HG03442 (cell line): ENCODE data around the gene ATG16L2.
A peak's percentile ranks its signal among the peaks of the same experiment; 100 is the strongest.

ENCODE experiments used
- ATAC-seq: cut with Tn5 transposase; IDR thresholded peaks from one replicate; pipeline ENCODE4 v1.9.1; 2021; ENCODE audit warnings: mild to moderate bottlenecking, moderate library complexity; ENCODE audit not compliant: unreplicated experiment

Gene ATG16L2, protein sequence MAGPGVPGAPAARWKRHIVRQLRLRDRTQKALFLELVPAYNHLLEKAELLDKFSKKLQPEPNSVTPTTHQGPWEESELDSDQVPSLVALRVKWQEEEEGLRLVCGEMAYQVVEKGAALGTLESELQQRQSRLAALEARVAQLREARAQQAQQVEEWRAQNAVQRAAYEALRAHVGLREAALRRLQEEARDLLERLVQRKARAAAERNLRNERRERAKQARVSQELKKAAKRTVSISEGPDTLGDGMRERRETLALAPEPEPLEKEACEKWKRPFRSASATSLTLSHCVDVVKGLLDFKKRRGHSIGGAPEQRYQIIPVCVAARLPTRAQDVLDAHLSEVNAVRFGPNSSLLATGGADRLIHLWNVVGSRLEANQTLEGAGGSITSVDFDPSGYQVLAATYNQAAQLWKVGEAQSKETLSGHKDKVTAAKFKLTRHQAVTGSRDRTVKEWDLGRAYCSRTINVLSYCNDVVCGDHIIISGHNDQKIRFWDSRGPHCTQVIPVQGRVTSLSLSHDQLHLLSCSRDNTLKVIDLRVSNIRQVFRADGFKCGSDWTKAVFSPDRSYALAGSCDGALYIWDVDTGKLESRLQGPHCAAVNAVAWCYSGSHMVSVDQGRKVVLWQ

DNA sequence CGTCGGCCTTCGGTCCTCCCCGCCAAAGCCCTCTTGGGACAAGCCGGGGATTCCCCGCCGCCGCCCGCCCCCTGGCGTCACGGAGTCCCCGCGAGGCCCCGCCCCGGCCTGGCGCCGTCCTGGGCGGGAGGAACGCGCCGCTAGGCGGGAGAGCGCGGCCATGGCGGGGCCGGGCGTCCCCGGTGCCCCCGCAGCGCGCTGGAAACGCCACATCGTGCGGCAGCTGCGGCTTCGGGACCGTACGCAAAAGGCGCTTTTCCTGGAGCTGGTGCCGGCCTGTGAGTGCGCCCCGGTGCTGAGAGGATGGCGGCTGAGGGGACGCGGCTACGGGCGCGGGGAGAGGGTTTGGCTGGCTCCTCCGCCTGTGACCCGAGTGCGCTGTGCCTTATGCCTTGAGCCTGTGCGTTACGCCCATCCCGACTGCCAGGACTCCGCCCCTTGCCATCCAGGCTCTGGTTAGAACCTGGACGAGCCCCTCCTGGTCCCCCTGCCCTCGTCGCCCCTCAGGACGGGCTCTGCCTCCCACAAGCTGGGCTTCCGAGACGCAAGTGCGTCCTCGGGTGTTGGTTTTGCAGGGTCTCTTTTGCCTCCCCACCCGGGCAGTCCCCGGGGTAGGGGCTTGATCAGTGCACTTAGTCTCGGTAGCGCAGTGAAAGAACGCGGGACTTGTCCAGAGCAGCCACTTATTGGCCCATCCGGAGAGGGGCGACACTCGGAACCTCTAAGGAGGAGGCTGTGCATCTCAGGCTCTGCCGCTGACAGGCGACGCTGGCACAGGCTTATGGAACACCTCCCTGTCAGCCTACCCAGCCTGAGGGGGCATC is at the start of gene ATG16L2:
Gene ATG16L2, plus strand, starts transcription at position 126 of the 824 bp plus-strand sequence. Its CDS starts 35 bp downstream, at position 161.
- peak; percentile 49 for ATAC-seq

DNA sequence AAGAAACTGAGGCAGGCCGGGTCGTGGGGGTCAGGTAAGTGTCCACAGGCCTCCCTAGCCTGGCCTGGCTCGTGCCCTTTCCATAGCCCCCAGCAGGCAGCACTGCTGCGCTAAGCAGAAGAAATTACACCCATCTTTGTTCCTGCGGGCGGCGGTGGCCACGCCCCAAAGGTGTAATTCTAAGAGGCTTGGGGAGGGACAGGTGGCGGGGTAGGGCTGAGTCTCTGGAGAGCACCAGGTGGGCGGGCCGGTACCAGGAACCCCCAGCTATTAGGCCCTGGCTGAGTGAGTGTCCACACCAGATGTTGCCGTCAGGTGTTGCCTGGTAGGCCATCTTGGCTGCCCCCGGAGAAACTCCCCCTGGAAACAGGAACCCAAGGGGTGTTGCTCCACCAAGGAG is 49.7 kb upstream of the ATG16L2 start:
- no peak for ATAC-seq

DNA sequence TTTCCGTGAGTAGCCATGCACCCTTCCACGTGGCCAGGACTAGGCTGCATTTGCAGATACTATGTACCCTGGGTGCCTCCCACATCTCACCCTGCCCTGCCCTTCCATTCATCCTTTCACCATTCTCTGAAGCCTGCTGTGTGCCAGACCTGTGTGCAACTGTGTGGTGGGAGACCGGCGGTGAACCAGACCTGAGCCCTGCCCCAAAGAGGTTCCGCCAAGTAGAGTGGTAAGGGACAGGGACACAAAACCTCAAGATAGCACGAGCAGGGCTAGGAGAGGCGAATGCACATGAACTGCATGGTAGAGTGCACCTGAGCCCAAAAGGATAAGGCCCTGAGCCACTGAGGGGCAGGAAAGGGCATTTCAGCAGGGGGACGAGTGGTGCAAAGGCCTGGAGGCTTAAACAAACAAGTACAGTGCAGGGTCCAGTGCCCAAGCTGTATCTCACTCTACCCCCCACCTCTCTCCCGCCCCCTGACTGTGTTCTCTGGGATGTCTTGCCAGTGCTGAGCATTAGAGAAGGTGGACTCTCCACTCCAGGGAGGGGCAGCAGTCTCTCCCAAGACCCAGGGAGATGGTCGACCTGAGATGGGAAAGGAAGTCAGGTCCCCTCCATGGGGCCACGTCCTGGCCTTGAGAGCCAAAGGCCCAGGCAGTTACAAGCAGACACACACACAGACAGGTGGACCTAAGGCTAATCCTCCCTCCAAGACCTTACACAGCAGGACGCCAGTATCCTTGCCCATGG is 47.9 kb upstream of the ATG16L2 start:
- ATAC-seq: no peak

DNA sequence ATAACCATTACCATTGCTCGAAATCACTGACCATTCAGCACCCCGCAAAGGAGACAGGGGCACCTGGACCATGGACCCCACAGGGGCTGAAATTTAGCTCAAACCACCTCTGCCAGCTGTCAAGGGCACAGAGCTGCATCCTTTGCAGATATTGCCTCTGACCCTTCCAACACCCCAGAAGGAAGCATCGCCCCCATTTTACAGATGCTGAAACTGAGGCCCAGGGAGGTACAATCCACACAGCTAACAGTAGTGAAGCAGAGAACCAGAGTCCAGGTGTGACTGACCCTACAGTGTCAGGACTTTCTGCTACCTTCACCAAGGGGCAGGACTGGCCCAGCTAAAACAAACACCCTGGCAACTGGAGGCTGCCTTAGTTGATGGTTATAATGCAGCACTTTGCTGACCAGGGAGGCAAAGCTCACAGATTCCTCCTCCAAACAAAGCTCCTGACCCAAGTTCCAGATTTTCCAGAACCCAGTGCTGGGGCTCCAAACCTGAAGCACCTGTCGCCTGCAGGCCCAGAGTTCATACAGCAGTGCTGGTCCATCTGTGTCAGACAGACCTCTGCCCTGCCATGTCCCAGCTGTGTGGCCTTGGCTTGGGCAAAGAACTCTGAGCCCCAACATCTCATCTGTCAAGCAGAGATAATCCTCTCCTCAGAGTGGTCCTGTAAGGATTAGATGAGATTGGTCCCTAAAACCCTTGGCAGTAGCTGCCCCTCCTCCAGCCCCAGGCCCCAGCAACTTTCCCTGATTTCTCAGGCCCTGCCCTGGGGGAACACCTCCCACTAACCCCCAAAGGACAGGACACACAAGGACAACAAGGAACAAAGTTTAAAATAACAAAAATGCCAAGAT is 46.8 kb upstream of the ATG16L2 start:
- no peak for ATAC-seq

DNA sequence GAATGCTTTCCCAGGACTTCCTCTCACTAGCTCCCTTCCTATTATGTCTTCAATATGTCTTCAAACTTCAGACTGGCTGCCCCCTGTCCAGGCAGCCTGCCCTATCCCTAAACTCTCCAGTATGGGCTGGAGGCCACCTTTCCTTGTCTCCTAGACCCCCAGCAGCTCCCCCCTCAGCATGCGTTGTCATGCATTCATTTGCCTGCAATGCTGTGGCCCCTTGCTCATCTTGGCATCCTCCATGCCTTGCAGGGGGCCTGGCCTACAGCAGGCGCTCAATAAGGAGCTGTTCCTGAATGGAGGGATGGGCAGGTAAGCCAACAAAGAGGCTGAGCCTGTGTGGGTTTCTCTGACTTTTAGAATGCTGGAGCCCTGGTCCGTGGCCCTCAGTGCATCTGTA is 45.6 kb upstream of the ATG16L2 start:
- ATAC-seq: no peak

DNA sequence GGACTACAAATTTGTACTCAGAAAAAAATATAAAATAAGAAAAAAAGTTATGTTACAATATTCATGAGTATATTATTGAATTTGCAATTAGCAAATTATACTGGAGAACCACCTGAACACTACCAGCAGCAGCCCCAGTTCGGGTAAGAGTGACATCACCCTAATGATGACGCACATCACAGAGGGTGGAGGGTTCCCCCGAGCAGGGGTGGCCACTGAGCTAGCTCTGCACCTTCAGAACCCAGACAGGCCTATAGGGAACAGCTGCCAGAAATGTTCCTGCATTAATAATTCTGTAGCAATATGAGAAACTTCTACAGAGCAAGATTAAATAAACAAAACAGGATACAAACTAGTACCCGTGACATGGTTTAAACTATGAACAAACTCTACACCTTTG is 44.5 kb upstream of the ATG16L2 start:
- no peak for ATAC-seq

DNA sequence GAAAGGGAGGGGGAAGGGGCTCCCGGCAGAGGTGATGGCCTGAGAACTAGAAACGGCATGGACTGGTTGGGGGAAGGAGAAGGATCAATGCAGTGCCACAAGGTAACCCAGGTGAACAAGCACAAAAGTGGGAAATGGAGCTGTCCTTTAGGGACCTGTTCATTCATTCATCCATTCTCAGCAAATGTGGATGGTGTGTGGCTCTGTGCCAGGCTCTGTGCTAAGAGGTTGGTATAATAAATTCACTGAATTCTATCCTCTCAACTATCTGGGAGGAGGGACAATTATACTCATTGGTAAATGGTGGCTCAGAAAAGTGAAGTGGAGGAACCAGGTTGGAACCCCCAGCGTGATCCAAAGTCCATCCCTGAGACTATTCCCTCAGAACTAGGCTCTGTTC is 43.4 kb upstream of the ATG16L2 start:
- ATAC-seq: no peak

DNA sequence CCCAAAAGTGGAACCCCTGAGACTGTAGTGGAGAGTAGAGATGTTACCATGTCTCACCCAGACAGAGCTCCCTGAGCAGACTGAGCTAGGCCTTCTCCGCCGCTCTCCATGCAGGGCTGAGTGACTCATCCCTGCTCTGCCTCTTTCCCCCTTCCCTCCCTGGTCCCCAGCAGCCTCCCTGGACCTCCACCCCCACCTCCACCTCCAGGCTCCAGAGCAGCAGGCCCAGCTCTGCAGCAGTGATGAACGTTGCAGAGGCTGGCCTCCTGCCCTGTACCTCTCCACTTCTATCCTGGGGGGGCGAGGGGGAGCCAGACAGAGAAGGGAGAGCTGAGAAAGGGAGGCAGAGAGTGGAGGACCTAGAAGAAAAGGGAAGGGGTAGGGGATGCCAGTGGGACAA is 42.7 kb upstream of the ATG16L2 start:
- no peak for ATAC-seq

DNA sequence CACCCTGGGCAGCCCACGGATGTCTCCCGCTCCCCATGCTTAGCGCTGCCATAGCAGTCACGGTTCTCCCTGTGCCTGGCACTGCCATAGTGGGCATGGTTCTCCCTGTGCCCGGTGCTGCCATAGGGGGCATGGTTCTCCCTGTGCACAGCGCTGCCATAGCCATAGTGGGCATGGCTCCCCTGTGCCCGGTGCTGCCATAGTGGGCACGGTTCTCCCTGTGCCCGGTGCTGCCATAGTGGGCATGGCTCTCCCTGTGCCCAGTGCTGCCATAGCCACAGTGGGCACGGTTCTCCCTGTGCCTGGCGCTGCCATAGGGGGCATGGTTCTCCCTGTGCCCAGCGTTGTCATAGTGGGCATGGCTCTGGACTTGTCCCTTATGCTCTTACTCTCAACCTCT is 42.2 kb upstream of the ATG16L2 start:
- ATAC-seq: no peak

DNA sequence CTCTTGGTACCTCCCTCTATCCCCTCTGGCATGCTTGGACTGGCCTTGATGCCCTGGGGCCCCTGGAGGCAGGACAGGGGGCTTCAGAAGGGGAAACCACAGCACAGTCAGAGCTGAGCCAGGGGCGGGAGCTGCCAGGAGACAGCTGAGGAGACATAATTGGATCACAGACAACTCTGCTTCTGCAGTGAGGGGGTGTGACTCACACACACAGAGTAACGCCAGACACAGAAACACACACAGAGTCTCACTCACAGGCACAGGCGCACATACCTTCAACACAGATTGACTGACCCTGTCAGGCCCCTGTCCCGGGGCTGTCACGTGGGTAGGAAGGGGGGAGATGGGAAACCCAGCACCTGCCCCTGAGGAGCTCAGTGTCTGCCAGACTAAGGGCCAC is 40.9 kb upstream of the ATG16L2 start:
- no peak for ATAC-seq

DNA sequence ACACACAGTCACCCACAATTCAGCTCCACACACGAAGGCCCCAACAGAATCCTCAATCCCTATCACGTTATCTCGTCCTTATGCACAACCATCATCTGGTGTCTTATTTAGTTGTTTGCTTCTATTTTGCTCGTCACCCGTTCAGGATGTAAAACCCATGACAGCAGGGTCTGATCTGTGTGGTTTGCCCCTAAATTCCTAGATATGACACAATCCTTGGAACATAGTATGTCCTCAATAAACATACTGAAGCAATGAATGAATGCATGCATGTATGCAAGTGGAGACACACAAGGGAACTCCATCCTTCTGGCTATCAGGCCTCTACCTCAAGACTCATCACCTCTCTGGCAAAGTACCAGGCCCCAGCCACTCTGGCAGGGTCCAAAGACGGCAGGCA is 40.5 kb upstream of the ATG16L2 start:
- no peak for ATAC-seq

DNA sequence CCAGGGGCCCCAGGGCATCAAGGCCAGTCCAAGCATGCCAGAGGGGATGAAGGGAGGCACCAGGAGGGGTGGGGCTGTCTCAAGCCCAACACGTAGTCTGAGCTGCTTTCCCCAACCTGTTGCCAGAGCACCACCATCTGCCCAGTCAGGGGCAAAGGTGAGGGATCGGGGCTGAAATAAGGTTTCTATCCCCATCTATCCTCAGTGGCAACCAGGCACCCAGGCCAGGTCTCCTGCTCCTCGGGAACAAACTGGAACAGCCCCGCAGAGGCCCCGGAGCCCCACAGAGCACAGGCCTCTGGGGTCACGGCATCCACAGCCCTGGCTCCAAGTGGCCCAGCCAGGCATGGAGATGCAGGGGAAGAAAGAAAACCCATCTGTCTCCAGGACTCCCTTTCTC is 39.7 kb upstream of the ATG16L2 start:
- no peak for ATAC-seq

DNA sequence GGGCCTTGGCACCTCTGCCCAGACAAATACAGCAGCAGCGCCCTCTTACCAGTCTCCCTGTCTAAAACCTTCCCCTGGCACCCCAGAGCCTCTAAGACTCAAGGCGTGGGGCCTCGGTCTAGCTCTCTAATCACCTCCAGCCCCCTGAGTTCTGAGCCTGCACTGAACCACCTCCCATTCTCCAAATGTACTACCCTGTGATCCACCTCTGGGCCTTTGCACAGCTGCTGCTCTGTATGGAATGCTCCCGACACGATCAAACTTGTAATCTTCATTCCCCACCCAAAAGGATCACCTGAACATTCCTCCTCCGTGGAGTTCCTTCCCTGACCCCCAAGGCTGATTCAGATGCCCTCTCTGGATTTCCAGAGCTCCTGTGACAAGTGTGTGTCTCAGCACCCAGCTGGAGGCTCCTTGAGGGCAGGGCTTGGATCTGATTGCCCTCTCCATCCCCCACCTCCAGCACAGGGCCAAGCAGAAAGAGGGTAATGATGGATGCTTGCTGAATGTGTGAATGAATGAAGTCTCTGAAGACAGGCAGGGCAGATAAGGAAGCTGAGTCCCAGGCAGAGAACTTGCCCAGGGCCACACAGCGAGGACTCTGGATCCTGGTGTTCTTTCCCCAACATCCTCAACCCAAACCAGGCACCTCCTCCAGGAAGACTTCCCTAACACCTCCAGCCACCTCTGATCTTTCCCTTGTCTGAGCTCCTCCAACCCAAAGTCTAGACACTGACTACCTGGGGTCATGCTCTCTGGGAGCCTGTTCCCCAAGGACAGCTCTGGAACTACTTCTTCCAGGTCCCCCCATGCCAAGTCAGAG is 38.7 kb upstream of the ATG16L2 start:
- no peak for ATAC-seq

DNA sequence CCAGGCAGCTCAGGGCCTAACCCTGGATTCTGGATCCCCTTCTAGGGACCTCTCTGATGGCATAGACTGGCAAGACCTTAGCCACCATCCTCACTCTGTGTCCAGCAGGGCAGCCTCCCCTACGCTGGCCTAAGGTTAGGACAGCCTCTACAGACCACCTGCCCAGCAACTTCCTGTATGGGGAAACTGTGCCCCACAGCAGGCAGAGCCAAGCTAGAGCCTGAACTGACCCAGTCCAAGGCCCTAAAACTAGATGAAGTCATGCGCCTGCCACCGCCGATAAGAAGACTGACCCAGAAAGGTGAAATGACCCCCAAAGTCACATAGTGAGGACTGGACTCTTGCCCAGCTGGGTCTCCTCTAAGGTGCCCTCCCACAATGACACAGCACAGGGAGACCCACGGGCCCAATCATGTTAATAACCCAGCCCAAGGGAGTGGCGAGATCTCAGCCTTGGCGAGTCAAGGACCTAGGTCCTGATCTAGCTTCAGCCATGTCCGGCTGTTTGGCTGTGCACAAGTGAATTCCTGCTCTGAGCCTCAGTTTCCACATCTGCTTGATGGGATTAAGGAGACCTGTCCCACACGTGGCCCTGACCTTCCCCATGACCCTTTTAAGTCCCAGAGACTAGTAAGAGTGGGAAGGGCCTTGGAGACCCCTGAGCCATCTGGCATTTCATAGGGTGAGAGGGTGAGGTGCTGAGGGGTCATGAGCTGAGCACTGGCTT is 37.9 kb upstream of the ATG16L2 start:
- no peak for ATAC-seq

DNA sequence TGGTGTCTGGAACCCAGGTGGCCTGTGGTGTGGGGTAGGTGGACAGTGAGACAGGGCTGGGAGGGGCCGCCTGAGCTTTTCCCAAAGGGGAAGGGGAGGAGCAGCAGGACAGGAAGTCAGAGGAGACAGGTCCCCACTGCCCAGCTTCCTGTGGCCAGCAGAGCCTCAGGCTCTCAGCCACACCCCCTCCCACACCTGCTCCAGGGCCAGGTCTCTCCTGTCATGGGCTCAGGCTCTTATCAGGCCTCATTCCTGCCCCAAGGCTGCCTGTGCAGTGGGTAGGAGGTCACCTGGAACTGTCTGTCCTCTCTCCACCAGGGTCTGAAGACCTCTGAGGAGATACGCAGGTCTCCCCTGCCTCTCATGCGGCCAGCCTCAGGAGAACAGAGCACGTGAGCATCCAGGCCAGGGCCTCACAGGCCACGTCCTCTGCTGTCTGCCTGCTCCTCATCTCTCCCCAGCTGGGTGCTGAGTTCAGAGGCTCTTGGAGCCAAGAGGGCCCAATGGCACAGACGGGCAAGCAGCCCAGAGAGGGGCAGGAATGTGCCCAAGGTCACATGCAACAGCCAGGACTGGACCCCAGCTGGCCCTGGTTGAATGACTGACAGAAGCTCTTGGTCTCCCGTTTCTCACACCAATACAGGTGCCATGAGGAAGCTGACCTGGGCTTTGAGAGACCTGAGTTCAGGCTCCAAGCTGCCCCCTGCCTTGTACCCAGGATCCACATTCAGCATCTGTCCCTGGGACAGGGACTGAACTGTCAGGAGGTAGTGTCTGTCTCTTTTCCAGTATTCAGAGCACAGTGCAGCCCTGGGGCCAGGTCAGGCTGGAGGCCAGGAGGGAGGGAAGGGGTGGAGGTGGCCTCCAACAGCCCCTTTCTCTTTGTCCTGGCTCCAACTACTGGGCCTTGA is 37.1 kb upstream of the ATG16L2 start:
- no peak for ATAC-seq

DNA sequence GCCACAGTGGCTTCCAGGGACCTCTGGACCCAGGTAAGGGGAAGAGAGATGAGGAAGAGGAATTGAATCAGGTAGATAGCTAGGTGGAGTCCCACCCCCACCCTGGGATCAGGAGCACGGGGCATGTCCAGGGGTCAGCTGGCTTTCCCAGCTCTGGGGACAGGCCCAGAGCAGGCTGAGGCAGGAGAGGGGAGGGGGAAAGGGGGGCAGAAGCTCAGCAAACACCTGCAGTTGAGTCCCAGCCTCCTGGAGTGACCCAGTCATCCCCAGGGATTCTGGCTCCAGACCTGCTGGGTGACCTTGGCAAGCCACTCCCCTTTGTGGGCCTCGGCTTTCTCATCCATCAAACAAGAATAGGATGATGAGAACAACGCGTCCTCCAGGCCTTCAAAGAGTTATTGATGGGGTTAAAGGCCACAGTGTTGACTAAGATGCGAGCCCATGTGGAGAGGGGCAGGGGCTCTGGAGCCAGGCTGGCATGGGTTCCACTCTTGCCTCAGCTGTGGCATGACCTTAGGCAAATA is 36.4 kb upstream of the ATG16L2 start:
- ATAC-seq: no peak
